IPS-11a (cell line): ENCODE measurements around the gene KIFBP.
"Not testable (repeated sequence)": the region's sequence is repeated elsewhere in the genome, so short reads cannot be mapped to it uniquely, and the experiment has no call there.

Source experiments
- H3K4me3 ChIP-seq: one replicate; pipeline ENCODE4 v1.5.1; 2013; ENCODE audit warnings: low read depth, low read length, control low read depth

Gene KIFBP

GRCh38 chr10:68992636-68993440 lies 4.2 kb downstream of the KIFBP start:
- H3K4me3 ChIP-seq = no peak overlapping the region

- no peak overlapping the region for H3K4me3 ChIP-seq
Measured at GRCh38 chr10:68997211-68997610, 8.6 kb downstream of the KIFBP start.

- no peak overlapping the region for H3K4me3 ChIP-seq
Measured at GRCh38 chr10:69004821-69005220, 16.2 kb downstream of the KIFBP start.

- H3K4me3 ChIP-seq = no peak overlapping the region
Measured at GRCh38 chr10:69005704-69006485, 17.3 kb downstream of the KIFBP start.

GRCh38 chr10:69007260-69007659 lies 18.7 kb downstream of the KIFBP start:
- no peak overlapping the region for H3K4me3 ChIP-seq

GRCh38 chr10:69009360-69009759 lies 20.8 kb downstream of the KIFBP start:
- no peak overlapping the region for H3K4me3 ChIP-seq

GRCh38 chr10:69010151-69010640 lies 21.6 kb downstream of the KIFBP start:
- no peak overlapping the region for H3K4me3 ChIP-seq

- not testable (repeated sequence) for H3K4me3 ChIP-seq
Measured at GRCh38 chr10:69012778-69013177, 24.2 kb downstream of the KIFBP start.

- no peak overlapping the region for H3K4me3 ChIP-seq
Measured at GRCh38 chr10:69014171-69014570, 25.6 kb downstream of the KIFBP start.

- no peak overlapping the region for H3K4me3 ChIP-seq
Measured at GRCh38 chr10:69018613-69019012, 30.0 kb downstream of the KIFBP start.

- no peak overlapping the region for H3K4me3 ChIP-seq
Measured at GRCh38 chr10:69022611-69023010, 34.0 kb downstream of the KIFBP start.

GRCh38 chr10:69025370-69025896 lies 36.8 kb downstream of the KIFBP start:
- H3K4me3 ChIP-seq = no peak overlapping the region

GRCh38 chr10:69033256-69033655 lies 44.7 kb downstream of the KIFBP start:
- H3K4me3 ChIP-seq = no peak overlapping the region

- no peak overlapping the region for H3K4me3 ChIP-seq
Measured at GRCh38 chr10:69037489-69037888, 48.9 kb downstream of the KIFBP start.

- H3K4me3 ChIP-seq = not testable (repeated sequence)
Measured at GRCh38 chr10:69040904-69041303, 52.3 kb downstream of the KIFBP start.

- no peak overlapping the region for H3K4me3 ChIP-seq
Measured at GRCh38 chr10:69042417-69042816, 53.8 kb downstream of the KIFBP start.

- no peak overlapping the region for H3K4me3 ChIP-seq
Measured at GRCh38 chr10:69042838-69043237, 54.2 kb downstream of the KIFBP start.

GRCh38 chr10:69043931-69044531 lies 55.4 kb downstream of the KIFBP start:
- no peak overlapping the region for H3K4me3 ChIP-seq

- no peak overlapping the region for H3K4me3 ChIP-seq
Measured at GRCh38 chr10:69044546-69044945, 55.9 kb downstream of the KIFBP start.

GRCh38 chr10:69045441-69046300 lies 57.1 kb downstream of the KIFBP start:
- H3K4me3 ChIP-seq = no peak overlapping the region
